HAP-1 (cell line): ENCODE measurements around the gene QTRT2.
A peak's percentile ranks its signal among the peaks of the same experiment; 100 is the strongest.

Experiments
- DNase-seq, 2 experiments: peaks; one replicate each; pipeline ENCODE4 v3.0.0-alpha.2; 2016 to 2020; ENCODE audit warnings: low spot score in 2 of 2
- H3K27me3 ChIP-seq: fragments of 250-450 bp; sonication (Bioruptor Pico); 2 replicates; pipeline ENCODE4 v1.5.1; 2020; ENCODE audit warnings: low read depth, mild to moderate bottlenecking, moderate library complexity
- H3K36me3 ChIP-seq: fragments of 250-450 bp; sonication (Bioruptor Pico); replicated peaks from 2 replicates; pipeline ENCODE4 v1.5.1; 2020; ENCODE audit warnings: mild to moderate bottlenecking
- H3K4me1 ChIP-seq: fragments of 250-450 bp; sonication (Bioruptor Pico); 2 replicates; pipeline ENCODE4 v1.5.1; 2020; ENCODE audit warnings: mild to moderate bottlenecking
- H3K4me3 ChIP-seq: fragments of 250-450 bp; sonication (Bioruptor Pico); 2 replicates; pipeline ENCODE4 v1.5.1; 2020; ENCODE audit warnings: mild to moderate bottlenecking, moderate library complexity
- H3K9me3 ChIP-seq: fragments of 250-450 bp; sonication (Bioruptor Pico); 2 replicates; pipeline ENCODE4 v1.5.1; 2020; ENCODE audit warnings: mild to moderate bottlenecking, moderate library complexity
- in situ Hi-C: fragments of 300-500 bp; cut with MboI; formaldehyde crosslinking; loops from 3 replicates; pipeline ENCODE4 v1.14.3; 2020; ENCODE audit warnings: low sequenced_read_pairs, inconsistent platforms, mixed read lengths

QTRT2 gene

GRCh38 chr3:114089675-114090074 lies 33.1 kb downstream of the QTRT2 start:
- in situ Hi-C loops: no loop called here
- Histone ChIP-seq H3K4me3 (no peak overlapping the region), H3K4me1 (no peaks in the 10 kb centered on the region; the same call in 1 of the 2 replicates), H3K9me3 (no peaks in the 10 kb centered on the region), H3K27me3 (no peaks in the 10 kb centered on the region), H3K36me3 (peaks cover 30% of the 10 kb centered on the region)
- DNase-seq: no peak

GRCh38 chr3:114092151-114093015 lies 35.8 kb downstream of the QTRT2 start:
- no peak overlapping the region for H3K4me3 ChIP-seq
- in situ Hi-C loops: no loop called here
- H3K9me3 ChIP-seq: no peaks in the 10 kb centered on the region
- H3K36me3 ChIP-seq: peaks cover 5% of the 10 kb centered on the region
- H3K27me3 ChIP-seq: no peaks in the 10 kb centered on the region
- no peak for DNase-seq
- peaks cover 4% of the 10 kb centered on the region; the same call in 1 of the 2 replicates for H3K4me1 ChIP-seq

GRCh38 chr3:114093016-114093380 lies 36.5 kb downstream of the QTRT2 start:
- Histone ChIP-seq H3K4me1 (peaks cover 4% of the 10 kb centered on the region; the same call in 1 of the 2 replicates), H3K36me3 (no peaks in the 10 kb centered on the region), H3K27me3 (no peaks in the 10 kb centered on the region), H3K4me3 (no peak overlapping the region), H3K9me3 (no peaks in the 10 kb centered on the region)
- in situ Hi-C loops: no loop called here
- DNase-seq: no peak

GRCh38 chr3:114093596-114093995 lies 37.1 kb downstream of the QTRT2 start:
- Histone ChIP-seq H3K27me3 (no peaks in the 10 kb centered on the region), H3K4me3 (no peak overlapping the region), H3K4me1 (peaks cover 4% of the 10 kb centered on the region; the same call in 1 of the 2 replicates), H3K9me3 (no peaks in the 10 kb centered on the region), H3K36me3 (no peaks in the 10 kb centered on the region)
- in situ Hi-C loops: no loop called here
- DNase-seq: peak; percentile 31 to 60

GRCh38 chr3:114095796-114096195 lies 39.3 kb downstream of the QTRT2 start:
- H3K4me3 ChIP-seq: no peak overlapping the region
- peaks cover 13% of the 10 kb centered on the region for H3K4me1 ChIP-seq
- in situ Hi-C loops: no loop called here
- no peak for DNase-seq
- H3K9me3 ChIP-seq: no peaks in the 10 kb centered on the region
- H3K36me3 ChIP-seq: no peaks in the 10 kb centered on the region
- no peaks in the 10 kb centered on the region for H3K27me3 ChIP-seq

- H3K4me3 ChIP-seq: no peak overlapping the region
- H3K27me3 ChIP-seq: no peaks in the 10 kb centered on the region
- H3K36me3 ChIP-seq: no peaks in the 10 kb centered on the region
- in situ Hi-C loops: no loop called here
- no peaks in the 10 kb centered on the region for H3K9me3 ChIP-seq
- peak in 1 of 2 experiments; percentile 87 for DNase-seq
- peaks cover 16% of the 10 kb centered on the region for H3K4me1 ChIP-seq
Observed at GRCh38 chr3:114101101-114101500, 44.6 kb downstream of the QTRT2 start.

GRCh38 chr3:114103181-114103580 lies 46.6 kb downstream of the QTRT2 start:
- in situ Hi-C loops: no loop called here
- Histone ChIP-seq H3K27me3 (no peaks in the 10 kb centered on the region), H3K4me3 (no peak overlapping the region), H3K9me3 (no peaks in the 10 kb centered on the region), H3K36me3 (no peaks in the 10 kb centered on the region), H3K4me1 (peaks cover 16% of the 10 kb centered on the region)
- no peak for DNase-seq

GRCh38 chr3:114103858-114104257 lies 47.3 kb downstream of the QTRT2 start:
- Histone ChIP-seq H3K9me3 (no peaks in the 10 kb centered on the region), H3K4me1 (peaks cover 16% of the 10 kb centered on the region), H3K27me3 (no peaks in the 10 kb centered on the region), H3K4me3 (no peak overlapping the region), H3K36me3 (no peaks in the 10 kb centered on the region)
- in situ Hi-C loops: no loop called here
- DNase-seq: no peak

- in situ Hi-C loops: no loop called here
- H3K4me1 ChIP-seq: peaks cover 19% of the 10 kb centered on the region
- DNase-seq: no peak
- no peak overlapping the region for H3K4me3 ChIP-seq
- H3K27me3 ChIP-seq: no peaks in the 10 kb centered on the region
- H3K9me3 ChIP-seq: no peaks in the 10 kb centered on the region
- no peaks in the 10 kb centered on the region for H3K36me3 ChIP-seq
Observed at GRCh38 chr3:114104414-114104813, 47.9 kb downstream of the QTRT2 start.

GRCh38 chr3:114108137-114108536 lies 51.6 kb downstream of the QTRT2 start:
- H3K27me3 ChIP-seq: no peaks in the 10 kb centered on the region
- H3K9me3 ChIP-seq: no peaks in the 10 kb centered on the region
- no peaks in the 10 kb centered on the region for H3K36me3 ChIP-seq
- no peak for DNase-seq
- H3K4me1 ChIP-seq: peaks cover 38% of the 10 kb centered on the region
- H3K4me3 ChIP-seq: no peak overlapping the region
- in situ Hi-C loops: no loop called here

- Histone ChIP-seq H3K36me3 (no peaks in the 10 kb centered on the region), H3K4me1 (peaks cover 38% of the 10 kb centered on the region), H3K27me3 (no peaks in the 10 kb centered on the region), H3K9me3 (no peaks in the 10 kb centered on the region), H3K4me3 (no peak overlapping the region; the same call in 1 of the 2 replicates)
- in situ Hi-C loops: no loop called here
- DNase-seq: peak; percentile 63 to 72
Observed at GRCh38 chr3:114110439-114110838, 53.9 kb downstream of the QTRT2 start.

GRCh38 chr3:114111060-114111770 lies 54.7 kb downstream of the QTRT2 start:
- Histone ChIP-seq H3K4me1 (peaks cover 38% of the 10 kb centered on the region), H3K27me3 (no peaks in the 10 kb centered on the region), H3K9me3 (no peaks in the 10 kb centered on the region), H3K4me3 (no peak overlapping the region), H3K36me3 (no peaks in the 10 kb centered on the region)
- DNase-seq: peak; percentile 52 to 98
- in situ Hi-C loops: no loop called here

GRCh38 chr3:114112696-114113095 lies 56.2 kb downstream of the QTRT2 start:
- Histone ChIP-seq H3K9me3 (no peaks in the 10 kb centered on the region), H3K4me3 (no peak overlapping the region), H3K36me3 (no peaks in the 10 kb centered on the region), H3K27me3 (no peaks in the 10 kb centered on the region), H3K4me1 (peaks cover 38% of the 10 kb centered on the region)
- in situ Hi-C loops: no loop called here
- DNase-seq: peak; percentile 21 to 50

- in situ Hi-C loops: no loop called here
- DNase-seq: no peak
- Histone ChIP-seq H3K27me3 (no peaks in the 10 kb centered on the region), H3K36me3 (no peaks in the 10 kb centered on the region), H3K9me3 (no peaks in the 10 kb centered on the region), H3K4me3 (no peak overlapping the region), H3K4me1 (peaks cover 31% of the 10 kb centered on the region)
Observed at GRCh38 chr3:114114719-114115118, 58.2 kb downstream of the QTRT2 start.
